ENCODE results near the gene LRRC4C. TPM values are rescaled to one million over a fixed set of nuclear protein-coding genes. Genes with fewer than 3 reads are reported as not detected.

The LRRC4C gene
- total RNA-seq, 1 donor from 2014 or later = 2.1 TPM

DNA sequence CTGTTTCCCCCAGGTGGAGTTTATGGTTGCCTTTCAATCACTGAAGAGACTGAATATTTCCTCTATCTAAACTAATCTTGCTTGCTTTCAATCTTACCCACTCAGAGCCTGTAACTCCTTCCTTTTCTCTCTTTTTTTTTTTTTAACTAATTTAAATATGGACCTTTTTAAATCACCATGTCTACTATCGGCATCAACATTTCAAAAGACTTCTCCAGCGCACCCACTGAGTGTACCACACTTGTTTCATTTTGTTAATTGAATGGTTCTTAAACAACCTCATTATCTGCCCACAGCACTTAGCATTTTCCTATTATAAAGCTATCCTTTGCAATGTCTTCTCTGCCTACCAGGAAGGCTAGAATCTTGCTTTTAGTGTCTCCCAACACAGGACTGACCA lies 1212.5 kb downstream of the LRRC4C start:
- H3K9me3 ChIP-seq (ENCODE audit: control insufficient read depth in 3 of 3, low read length in 3 of 3) = no peaks in the 10 kb centered on the region
- no peak overlapping the region for H3K4me3 ChIP-seq (ENCODE audit: low read length in 3 of 3)
- H3K27me3 ChIP-seq (ENCODE audit: control insufficient read depth in 3 of 3, insufficient read depth in 3 of 3, low read length in 3 of 3) = no peaks in the 10 kb centered on the region
- H3K36me3 ChIP-seq (ENCODE audit: control insufficient read depth in 3 of 3, insufficient read depth in 3 of 3, low read length in 3 of 3) = no peaks in the 10 kb centered on the region
- H3K9ac ChIP-seq (ENCODE audit: low read depth in 1 of 3, low read length in 3 of 3) = no peak overlapping the region
- H3K27ac ChIP-seq (ENCODE audit: low read depth, low read length) = no peak overlapping the region
- H3K4me1 ChIP-seq (ENCODE audit: control insufficient read depth in 3 of 3, insufficient read depth in 3 of 3, low read length in 3 of 3) = no peaks in the 10 kb centered on the region

GRCh38 chr11:40241524-40242051 lies 1217.9 kb downstream of the LRRC4C start:
- H3K9ac ChIP-seq (ENCODE audit: low read depth in 1 of 3, low read length in 3 of 3) = no peak overlapping the region
- H3K27me3 ChIP-seq (ENCODE audit: control insufficient read depth in 3 of 3, insufficient read depth in 3 of 3, low read length in 3 of 3) = no peaks in the 10 kb centered on the region
- no peak overlapping the region for H3K27ac ChIP-seq (ENCODE audit: low read depth, low read length)
- no peaks in the 10 kb centered on the region for H3K4me1 ChIP-seq (ENCODE audit: control insufficient read depth in 3 of 3, insufficient read depth in 3 of 3, low read length in 3 of 3)
- H3K4me3 ChIP-seq (ENCODE audit: low read length in 3 of 3) = no peak overlapping the region
- no peaks in the 10 kb centered on the region for H3K9me3 ChIP-seq (ENCODE audit: control insufficient read depth in 3 of 3, low read length in 3 of 3)
- no peaks in the 10 kb centered on the region for H3K36me3 ChIP-seq (ENCODE audit: control insufficient read depth in 3 of 3, insufficient read depth in 3 of 3, low read length in 3 of 3)

DNA sequence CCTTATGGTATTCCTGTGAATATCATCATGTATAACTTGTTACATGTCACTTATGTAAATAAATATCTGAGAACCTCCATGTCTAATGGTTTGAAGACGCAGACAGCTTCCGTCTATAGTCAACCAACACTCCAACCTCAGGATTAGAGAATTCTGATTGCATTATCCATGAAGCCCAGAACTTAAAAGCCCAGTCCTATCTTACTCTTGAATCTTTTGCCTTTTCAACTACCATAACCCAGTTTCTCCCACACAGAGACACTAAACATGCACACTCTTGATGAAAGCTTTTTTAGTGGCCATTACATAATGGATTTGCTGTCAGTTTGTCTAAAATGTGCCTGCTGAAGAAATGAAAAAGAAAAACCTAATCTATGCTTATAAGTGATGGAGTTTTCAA lies 1219.2 kb downstream of the LRRC4C start:
- Histone ChIP-seq H3K9ac (ENCODE audit: low read depth in 1 of 3, low read length in 3 of 3) (no peak overlapping the region), H3K9me3 (ENCODE audit: control insufficient read depth in 3 of 3, low read length in 3 of 3) (no peaks in the 10 kb centered on the region), H3K4me1 (ENCODE audit: control insufficient read depth in 3 of 3, insufficient read depth in 3 of 3, low read length in 3 of 3) (no peaks in the 10 kb centered on the region), H3K27ac (ENCODE audit: low read depth, low read length) (no peak overlapping the region), H3K27me3 (ENCODE audit: control insufficient read depth in 3 of 3, insufficient read depth in 3 of 3, low read length in 3 of 3) (no peaks in the 10 kb centered on the region), H3K4me3 (ENCODE audit: low read length in 3 of 3) (no peak overlapping the region), H3K36me3 (ENCODE audit: control insufficient read depth in 3 of 3, insufficient read depth in 3 of 3, low read length in 3 of 3) (no peaks in the 10 kb centered on the region)

GRCh38 chr11:40236526-40236925 lies 1222.9 kb downstream of the LRRC4C start:
- no peak overlapping the region for H3K4me3 ChIP-seq (ENCODE audit: low read length in 3 of 3)

GRCh38 chr11:40235841-40236240 lies 1223.6 kb downstream of the LRRC4C start:
- no peaks in the 10 kb centered on the region for H3K27me3 ChIP-seq (ENCODE audit: control insufficient read depth in 3 of 3, insufficient read depth in 3 of 3, low read length in 3 of 3)
- no peak overlapping the region for H3K9ac ChIP-seq (ENCODE audit: low read depth in 1 of 3, low read length in 3 of 3)
- no peaks in the 10 kb centered on the region for H3K4me1 ChIP-seq (ENCODE audit: control insufficient read depth in 3 of 3, insufficient read depth in 3 of 3, low read length in 3 of 3)
- no peak overlapping the region for H3K27ac ChIP-seq (ENCODE audit: low read depth, low read length)
- no peaks in the 10 kb centered on the region for H3K36me3 ChIP-seq (ENCODE audit: control insufficient read depth in 3 of 3, insufficient read depth in 3 of 3, low read length in 3 of 3)
- H3K4me3 ChIP-seq (ENCODE audit: low read length in 3 of 3) = no peak overlapping the region
- no peaks in the 10 kb centered on the region for H3K9me3 ChIP-seq (ENCODE audit: control insufficient read depth in 3 of 3, low read length in 3 of 3)

More at GRCh38 chr11:40236526-40236925, 1222.9 kb downstream of the LRRC4C start:
- no peak overlapping the region for H3K27ac ChIP-seq (ENCODE audit: low read depth, low read length)
- no peaks in the 10 kb centered on the region for H3K9me3 ChIP-seq (ENCODE audit: control insufficient read depth in 3 of 3, low read length in 3 of 3)
- H3K36me3 ChIP-seq (ENCODE audit: control insufficient read depth in 3 of 3, insufficient read depth in 3 of 3, low read length in 3 of 3) = no peaks in the 10 kb centered on the region
- H3K4me1 ChIP-seq (ENCODE audit: control insufficient read depth in 3 of 3, insufficient read depth in 3 of 3, low read length in 3 of 3) = no peaks in the 10 kb centered on the region
- no peaks in the 10 kb centered on the region for H3K27me3 ChIP-seq (ENCODE audit: control insufficient read depth in 3 of 3, insufficient read depth in 3 of 3, low read length in 3 of 3)
- H3K9ac ChIP-seq (ENCODE audit: low read depth in 1 of 3, low read length in 3 of 3) = no peak overlapping the region

DNA sequence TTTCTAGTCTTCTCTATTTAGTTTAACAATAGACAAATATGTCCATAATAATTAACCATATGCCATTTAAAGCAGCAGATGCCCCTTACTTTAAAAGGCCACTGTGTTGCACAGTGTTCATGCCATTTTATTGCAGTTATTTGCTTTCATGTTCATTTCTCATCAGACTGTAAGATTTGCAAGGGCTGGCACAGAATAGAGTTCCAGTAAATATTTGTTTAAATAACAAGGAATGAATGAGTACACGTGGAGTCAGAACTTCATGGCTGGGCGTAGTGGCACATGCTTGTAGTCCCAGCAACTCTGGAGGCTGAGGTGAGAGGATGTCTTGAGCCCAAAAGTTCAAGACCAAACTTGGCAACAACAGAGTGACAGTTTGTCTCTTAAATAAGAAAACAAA lies 1228.6 kb downstream of the LRRC4C start:
- Histone ChIP-seq H3K27me3 (ENCODE audit: control insufficient read depth in 3 of 3, insufficient read depth in 3 of 3, low read length in 3 of 3) (no peaks in the 10 kb centered on the region), H3K9me3 (ENCODE audit: control insufficient read depth in 3 of 3, low read length in 3 of 3) (no peaks in the 10 kb centered on the region), H3K4me3 (ENCODE audit: low read length in 3 of 3) (no peak overlapping the region), H3K27ac (ENCODE audit: low read depth, low read length) (no peak overlapping the region), H3K9ac (ENCODE audit: low read depth in 1 of 3, low read length in 3 of 3) (no peak overlapping the region), H3K4me1 (ENCODE audit: control insufficient read depth in 3 of 3, insufficient read depth in 3 of 3, low read length in 3 of 3) (no peaks in the 10 kb centered on the region), H3K36me3 (ENCODE audit: control insufficient read depth in 3 of 3, insufficient read depth in 3 of 3, low read length in 3 of 3) (no peaks in the 10 kb centered on the region)

DNA sequence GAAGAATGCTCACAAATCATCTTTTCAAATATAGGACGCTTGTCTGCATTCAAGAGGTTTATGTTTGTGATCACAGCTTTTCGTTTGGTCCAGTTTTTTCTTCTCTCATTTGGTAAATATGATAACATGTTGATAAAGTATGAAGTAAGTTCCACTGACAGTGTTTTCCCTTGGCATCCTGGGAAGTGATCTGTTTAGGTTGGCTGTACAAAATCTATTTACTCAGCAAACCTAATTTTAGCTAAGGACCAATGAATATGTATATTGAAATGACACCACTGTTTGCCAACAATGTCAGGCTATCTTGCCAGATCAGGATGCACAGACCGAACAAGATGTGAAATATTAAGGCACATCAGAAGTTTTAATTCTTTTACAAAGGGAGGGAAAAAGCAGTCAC lies 1230.8 kb downstream of the LRRC4C start:
- Histone ChIP-seq H3K27ac (ENCODE audit: low read depth, low read length) (no peak overlapping the region), H3K4me3 (ENCODE audit: low read length in 3 of 3) (no peak overlapping the region), H3K4me1 (ENCODE audit: control insufficient read depth in 3 of 3, insufficient read depth in 3 of 3, low read length in 3 of 3) (no peaks in the 10 kb centered on the region), H3K9me3 (ENCODE audit: control insufficient read depth in 3 of 3, low read length in 3 of 3) (no peaks in the 10 kb centered on the region), H3K36me3 (ENCODE audit: control insufficient read depth in 3 of 3, insufficient read depth in 3 of 3, low read length in 3 of 3) (no peaks in the 10 kb centered on the region), H3K9ac (ENCODE audit: low read depth in 1 of 3, low read length in 3 of 3) (no peak overlapping the region), H3K27me3 (ENCODE audit: control insufficient read depth in 3 of 3, insufficient read depth in 3 of 3, low read length in 3 of 3) (no peaks in the 10 kb centered on the region)

DNA sequence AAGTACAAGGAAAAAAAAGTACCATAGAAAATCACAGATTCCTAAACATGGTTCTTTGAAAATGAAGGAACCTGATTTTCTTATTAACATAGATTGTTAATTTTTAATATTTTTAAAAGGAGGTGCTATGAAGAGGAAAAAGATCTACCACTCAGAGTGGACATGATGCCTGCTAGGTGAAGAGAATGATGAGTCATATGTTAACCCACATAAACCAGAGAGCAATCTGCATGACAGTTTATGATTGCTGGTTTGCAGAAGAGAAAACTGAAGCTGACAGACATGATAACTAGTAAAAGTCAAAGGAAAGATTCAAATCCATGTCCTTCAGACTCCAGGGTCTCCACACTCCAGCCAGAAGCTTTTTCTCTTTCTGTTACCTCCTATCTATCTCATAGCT lies 1231.7 kb downstream of the LRRC4C start:
- Histone ChIP-seq H3K4me1 (ENCODE audit: control insufficient read depth in 3 of 3, insufficient read depth in 3 of 3, low read length in 3 of 3) (no peaks in the 10 kb centered on the region), H3K4me3 (ENCODE audit: low read length in 3 of 3) (no peak overlapping the region), H3K9ac (ENCODE audit: low read depth in 1 of 3, low read length in 3 of 3) (no peak overlapping the region), H3K27me3 (ENCODE audit: control insufficient read depth in 3 of 3, insufficient read depth in 3 of 3, low read length in 3 of 3) (no peaks in the 10 kb centered on the region), H3K36me3 (ENCODE audit: control insufficient read depth in 3 of 3, insufficient read depth in 3 of 3, low read length in 3 of 3) (no peaks in the 10 kb centered on the region), H3K9me3 (ENCODE audit: control insufficient read depth in 3 of 3, low read length in 3 of 3) (no peaks in the 10 kb centered on the region), H3K27ac (ENCODE audit: low read depth, low read length) (no peak overlapping the region)

- Histone ChIP-seq H3K9ac (ENCODE audit: low read depth in 1 of 3, low read length in 3 of 3) (no peak overlapping the region), H3K9me3 (ENCODE audit: control insufficient read depth in 3 of 3, low read length in 3 of 3) (no peaks in the 10 kb centered on the region), H3K4me3 (ENCODE audit: low read length in 3 of 3) (no peak overlapping the region)
Measured at GRCh38 chr11:40226654-40227053, 1232.8 kb downstream of the LRRC4C start.

GRCh38 chr11:40223596-40224330 lies 1235.7 kb downstream of the LRRC4C start:
- H3K27me3 ChIP-seq (ENCODE audit: control insufficient read depth in 3 of 3, insufficient read depth in 3 of 3, low read length in 3 of 3) = no peaks in the 10 kb centered on the region
- no peaks in the 10 kb centered on the region for H3K9me3 ChIP-seq (ENCODE audit: control insufficient read depth in 3 of 3, low read length in 3 of 3)
- H3K27ac ChIP-seq (ENCODE audit: low read depth, low read length) = no peak overlapping the region
- no peak overlapping the region for H3K9ac ChIP-seq (ENCODE audit: low read depth in 1 of 3, low read length in 3 of 3)
- H3K4me3 ChIP-seq (ENCODE audit: low read length in 3 of 3) = no peak overlapping the region
- no peaks in the 10 kb centered on the region for H3K36me3 ChIP-seq (ENCODE audit: control insufficient read depth in 3 of 3, insufficient read depth in 3 of 3, low read length in 3 of 3)
- H3K4me1 ChIP-seq (ENCODE audit: control insufficient read depth in 3 of 3, insufficient read depth in 3 of 3, low read length in 3 of 3) = no peaks in the 10 kb centered on the region

More at GRCh38 chr11:40226654-40227053, 1232.8 kb downstream of the LRRC4C start:
- Histone ChIP-seq H3K4me1 (ENCODE audit: control insufficient read depth in 3 of 3, insufficient read depth in 3 of 3, low read length in 3 of 3) (no peaks in the 10 kb centered on the region), H3K27me3 (ENCODE audit: control insufficient read depth in 3 of 3, insufficient read depth in 3 of 3, low read length in 3 of 3) (no peaks in the 10 kb centered on the region), H3K27ac (ENCODE audit: low read depth, low read length) (no peak overlapping the region), H3K36me3 (ENCODE audit: control insufficient read depth in 3 of 3, insufficient read depth in 3 of 3, low read length in 3 of 3) (no peaks in the 10 kb centered on the region)
